Fibroblast of gingiva (primary cell): ENCODE data around the gene SBF1.

Experiments used
- DNase-seq: peaks from one replicate; pipeline ENCODE4 v3.0.0-alpha.2; 2011; ENCODE audit warnings: low read depth

Gene SBF1

DNA sequence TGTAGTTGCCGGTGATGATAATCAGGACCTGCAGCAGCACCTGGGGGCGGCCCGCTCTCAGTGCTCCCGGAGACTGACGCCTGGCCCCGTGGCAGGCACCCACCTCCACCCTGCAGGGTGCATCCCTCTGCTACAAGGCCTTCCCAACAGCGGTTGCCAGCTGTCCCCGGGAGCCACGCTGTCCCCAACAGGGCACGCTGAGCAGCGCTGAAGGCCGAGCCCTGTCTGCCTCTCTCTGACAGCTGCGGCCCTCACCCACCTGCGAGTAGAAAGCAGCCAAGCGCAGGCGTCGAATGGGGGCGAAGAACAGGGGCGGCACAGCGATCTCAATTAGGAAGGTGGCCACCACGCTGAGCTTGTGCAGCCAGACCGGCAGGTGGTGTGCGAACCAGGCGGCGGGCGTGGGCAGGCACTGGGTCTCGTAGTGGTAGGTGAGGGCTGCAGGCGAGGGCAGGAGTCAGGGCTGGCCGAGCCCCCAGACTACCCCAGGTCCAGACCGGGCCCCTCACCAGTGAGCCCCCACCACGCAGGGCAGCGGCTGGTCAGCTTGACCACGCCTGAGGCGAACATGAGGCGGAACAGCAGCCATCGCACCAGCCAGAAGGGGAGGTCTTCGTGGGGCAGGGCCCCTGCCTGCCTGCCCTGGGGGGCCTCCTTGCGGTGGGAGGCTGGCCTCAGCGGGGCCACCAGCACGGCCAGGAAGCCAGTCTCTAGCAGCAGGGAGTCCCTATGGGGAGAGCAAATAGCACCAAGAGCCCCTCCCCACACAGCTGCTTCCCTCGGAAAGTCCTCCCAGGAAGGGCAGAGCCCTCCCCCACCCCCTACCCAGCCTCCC is 31.2 kb upstream of the SBF1 start:
- DNase-seq = no peak

DNA sequence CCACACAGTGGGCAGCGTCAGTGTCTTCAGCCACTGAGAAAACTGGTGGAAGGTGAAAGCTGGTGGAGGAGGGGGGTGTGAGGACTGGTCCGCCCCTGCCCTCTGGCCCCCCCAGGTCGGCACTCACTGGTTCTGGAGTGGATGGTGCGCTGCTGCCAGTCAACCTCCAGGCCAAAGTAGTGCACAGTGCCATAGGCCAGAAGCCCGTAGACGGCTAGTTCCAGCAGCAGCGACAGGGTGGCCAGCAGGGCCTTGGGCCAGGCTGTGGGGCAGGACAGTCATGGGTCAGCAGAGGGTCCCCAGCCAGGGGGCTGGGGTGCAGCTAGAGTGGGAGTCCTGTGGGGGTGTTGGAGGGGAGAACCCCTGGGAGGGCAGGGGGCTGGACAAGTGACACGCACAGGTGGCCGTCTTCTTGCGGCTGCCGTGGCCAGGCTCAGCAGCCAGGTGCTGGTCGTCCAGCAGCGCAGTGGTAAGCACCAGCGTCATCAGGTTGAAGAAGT is 30.5 kb upstream of the SBF1 start:
- DNase-seq = no peak

DNA sequence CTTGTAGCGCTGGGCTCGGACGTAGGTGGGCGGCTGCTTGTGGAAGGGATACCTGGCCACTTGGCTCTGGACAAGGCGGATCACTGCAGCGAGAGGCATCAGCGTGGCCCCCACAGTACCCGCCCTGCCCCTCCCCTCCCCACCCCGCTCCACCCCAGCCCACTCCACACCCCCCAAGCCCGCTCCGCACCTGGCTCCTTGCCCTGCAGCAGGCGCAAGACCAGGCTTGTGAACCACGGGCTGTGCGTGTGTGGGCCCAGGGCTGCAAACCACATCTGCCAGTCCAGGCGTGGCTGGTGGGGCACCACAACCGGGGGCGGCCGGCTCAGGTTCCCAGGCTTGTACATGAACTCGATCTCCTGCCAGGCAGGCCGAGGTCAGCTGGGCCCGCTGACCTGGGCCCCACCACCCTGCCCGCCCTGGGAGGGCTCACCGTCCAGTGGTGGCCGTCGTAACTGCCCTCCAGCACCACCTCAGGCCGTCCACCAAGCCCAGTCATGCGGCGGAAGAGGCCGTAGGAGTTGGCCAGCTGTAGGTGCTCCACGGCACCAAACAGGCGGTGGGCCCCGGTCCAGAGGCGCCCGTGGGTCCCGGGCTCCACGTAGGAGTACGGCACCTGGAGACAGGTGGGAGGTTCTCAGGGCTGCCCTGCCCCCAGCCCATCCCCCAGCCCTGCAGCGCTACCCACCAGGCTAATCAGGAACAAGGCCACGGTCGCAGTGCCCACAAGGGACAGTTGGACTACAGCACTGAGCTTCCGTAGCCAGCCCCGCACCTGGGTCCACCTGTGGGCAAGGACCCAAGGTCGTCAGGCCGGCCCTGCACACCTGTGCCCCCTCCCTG is 29.8 kb upstream of the SBF1 start:
- DNase-seq = no peak

DNA sequence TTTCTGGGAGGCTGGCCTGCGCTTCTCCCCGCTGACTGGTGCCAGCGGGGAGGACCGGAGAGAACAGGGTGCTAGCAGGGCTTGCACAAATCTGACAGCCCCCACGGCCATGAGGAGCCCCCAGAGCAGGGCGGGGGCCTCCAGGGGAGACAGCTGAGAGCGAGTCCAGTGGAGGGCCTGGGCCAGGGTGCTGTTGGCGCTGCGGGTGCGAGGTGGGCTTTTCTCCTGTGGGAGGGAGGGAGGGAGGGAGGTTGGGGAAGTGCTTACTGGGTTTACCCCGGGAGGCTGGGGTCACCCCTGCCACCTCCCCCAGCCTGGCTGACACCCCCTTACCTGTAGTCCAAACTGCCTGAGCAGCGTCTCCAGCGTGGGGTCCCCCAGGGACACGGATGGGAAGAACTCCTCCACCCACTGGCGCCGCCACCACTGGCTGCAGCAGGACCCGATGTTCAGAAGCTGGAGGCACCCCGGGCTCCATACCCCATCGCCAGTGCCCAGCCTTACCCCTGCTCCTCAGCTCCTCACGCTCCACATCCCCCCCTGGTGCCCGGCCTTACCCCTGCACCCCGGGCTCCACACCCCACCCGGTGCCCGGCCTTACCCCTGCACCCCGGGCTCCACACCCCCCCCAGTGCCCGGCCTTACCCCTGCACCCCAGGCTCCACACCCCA is 28.8 kb upstream of the SBF1 start:
- DNase-seq = no peak

DNA sequence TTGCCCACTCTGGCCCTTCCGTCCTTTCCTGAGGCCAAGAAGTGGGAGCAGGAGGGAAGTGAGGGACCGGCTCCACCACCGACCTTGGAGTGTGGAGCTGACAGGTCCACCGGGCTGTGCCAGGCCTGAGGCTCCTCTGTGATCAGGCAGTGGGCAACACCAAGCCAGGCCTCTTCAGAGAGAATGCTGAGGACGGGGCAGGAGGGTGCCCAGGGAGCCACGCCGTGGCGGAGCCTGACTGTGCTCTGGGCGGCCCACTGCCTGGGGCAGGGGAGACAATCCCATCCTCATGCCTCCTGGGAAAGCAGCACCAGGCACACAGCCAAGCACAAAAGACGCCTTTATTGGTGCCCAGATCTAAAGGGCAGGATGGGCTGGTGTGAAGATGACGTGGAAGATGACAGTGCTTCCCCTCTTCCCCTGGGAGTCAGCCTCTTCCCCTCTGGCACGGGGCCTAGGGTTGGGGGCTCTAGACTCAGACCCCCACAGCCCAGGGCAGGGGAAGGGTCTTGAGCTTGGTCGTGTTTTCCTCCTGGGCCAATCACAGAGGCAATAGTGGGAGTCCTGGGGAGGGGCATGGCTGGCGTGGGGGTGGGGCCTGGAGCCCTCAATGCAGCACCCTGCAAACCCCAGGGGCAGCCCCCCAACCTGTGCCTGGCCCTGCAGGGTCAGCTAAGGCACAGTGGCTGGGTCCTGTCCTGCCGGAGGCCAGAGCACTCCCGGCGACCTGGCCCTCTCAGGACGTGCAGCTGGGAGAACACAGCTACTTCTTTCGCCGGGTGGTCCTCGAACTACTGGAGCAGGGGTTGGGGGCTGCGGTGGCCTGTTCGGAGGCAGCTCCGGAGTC is 28.0 kb upstream of the SBF1 start:
- no peak for DNase-seq

DNA sequence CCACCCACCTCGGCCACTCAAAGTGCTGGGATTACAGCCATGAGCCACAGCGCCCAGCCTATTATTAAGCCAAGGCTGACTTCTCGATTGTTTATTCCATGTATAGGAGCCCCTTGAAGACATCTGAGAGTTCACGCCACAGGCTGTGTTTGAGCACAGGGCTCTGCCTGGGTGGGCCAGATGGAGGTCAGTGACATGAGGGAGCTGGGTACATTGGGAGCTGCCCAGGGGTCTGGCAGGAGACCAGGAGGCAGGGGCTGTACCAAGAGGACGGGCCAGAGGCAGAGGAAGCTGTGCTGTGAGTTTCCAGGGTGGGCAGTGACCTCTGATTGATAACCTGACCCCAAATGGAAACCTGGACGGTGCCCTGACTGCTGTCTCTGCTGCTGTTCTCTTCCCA is 27.3 kb upstream of the SBF1 start:
- no peak for DNase-seq

DNA sequence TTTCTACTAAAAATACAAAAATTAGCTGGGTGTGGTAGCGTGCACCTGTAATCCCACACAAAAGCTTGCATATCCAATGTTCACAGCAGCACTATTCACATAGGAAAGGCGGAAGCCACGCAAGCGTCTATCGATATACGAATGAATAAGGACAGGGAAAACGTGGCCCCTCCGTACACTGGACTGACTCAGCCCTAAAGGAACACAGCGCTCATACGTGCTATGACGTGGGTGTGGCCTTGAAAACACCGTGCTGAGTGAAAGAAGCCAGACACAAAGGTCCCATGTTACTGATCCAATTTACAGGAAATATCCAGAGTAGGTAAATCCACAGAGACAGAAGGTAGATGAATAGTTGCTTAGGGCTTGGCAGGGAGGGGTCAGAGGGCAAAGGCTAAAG is 25.6 kb upstream of the SBF1 start:
- DNase-seq = no peak

DNA sequence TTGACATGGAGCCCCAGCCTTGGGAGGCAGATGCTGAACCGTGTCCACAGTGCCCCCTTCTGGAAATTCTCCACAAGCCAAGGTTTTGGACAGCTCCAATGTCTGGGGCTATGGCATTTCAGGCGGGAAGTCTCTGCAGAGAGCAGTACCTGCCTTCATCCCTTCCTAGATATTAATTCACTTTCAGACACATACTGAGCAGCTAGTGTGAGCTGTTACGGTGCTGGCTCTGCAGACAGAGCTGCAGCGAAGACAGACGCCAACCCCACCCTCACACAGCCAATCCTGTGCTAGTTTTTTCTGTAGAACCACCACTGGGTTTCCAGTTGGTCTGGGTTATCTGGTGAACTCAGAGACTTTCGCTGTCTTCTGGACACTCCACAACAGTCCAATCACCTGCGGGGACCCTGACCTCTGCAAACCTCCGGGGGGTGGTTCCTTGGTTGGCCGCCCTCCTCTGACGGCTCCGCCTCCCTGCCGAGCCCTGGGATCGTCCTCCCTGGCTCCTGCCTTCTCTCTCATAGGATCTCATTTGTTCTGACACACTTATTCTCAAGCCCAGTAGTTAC is 23.6 kb upstream of the SBF1 start:
- DNase-seq = peak; percentile 24

DNA sequence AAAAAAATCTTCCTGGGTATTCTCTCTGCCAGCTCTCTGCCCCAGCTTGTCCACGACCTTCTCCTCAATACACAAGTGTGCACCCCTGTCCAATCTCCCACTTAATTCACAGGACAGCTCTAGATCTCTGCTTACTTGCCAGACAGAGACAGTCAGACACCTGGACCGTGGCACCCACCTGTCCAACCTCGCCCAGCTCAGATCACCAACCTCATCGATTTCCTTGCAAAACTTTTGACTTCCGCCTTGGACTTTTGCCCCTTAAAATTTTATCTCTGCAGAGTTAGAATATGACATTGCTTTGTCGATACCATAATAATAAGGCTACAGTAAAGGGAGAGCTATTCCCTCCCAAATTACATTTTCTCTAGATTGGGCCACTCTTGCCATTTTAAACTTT is 22.3 kb upstream of the SBF1 start:
- DNase-seq = no peak

DNA sequence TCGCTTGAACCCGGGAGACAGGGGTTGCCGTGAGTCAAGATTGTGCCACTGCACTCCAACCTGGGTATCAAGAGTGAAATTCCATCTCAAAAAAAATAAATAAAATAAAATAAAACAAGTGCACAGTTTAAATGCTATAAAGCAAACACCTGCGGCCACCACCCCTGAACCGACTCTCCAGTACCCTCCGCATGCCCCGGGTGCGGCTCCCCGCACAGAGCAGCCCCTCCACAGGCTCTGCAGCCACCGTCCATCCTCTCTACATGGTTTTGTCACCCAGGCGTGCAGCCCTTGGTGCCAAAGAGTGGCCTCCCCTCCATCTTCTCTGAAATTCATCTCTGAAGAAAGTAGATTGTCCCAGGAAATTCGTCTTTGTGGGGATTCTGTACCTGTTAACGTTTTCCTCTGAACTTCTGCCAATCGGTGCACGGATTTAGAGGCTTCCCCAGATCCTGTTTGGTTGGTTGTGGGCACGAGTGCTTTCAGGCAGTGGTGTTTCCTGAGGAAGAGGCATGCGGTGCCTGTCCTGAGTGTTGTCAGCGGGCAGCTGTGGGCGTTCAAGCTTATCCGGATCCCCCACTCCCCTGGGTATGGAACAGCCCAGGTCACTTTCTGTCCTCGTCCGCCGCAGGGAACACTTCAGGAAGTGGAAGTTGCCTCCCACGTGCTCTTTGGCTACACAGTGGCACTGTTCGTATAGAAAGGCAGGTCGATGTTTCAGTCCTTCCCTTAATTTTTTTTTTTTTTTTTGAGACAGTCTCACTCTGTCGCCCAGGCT is 15.9 kb upstream of the SBF1 start:
- no peak for DNase-seq

DNA sequence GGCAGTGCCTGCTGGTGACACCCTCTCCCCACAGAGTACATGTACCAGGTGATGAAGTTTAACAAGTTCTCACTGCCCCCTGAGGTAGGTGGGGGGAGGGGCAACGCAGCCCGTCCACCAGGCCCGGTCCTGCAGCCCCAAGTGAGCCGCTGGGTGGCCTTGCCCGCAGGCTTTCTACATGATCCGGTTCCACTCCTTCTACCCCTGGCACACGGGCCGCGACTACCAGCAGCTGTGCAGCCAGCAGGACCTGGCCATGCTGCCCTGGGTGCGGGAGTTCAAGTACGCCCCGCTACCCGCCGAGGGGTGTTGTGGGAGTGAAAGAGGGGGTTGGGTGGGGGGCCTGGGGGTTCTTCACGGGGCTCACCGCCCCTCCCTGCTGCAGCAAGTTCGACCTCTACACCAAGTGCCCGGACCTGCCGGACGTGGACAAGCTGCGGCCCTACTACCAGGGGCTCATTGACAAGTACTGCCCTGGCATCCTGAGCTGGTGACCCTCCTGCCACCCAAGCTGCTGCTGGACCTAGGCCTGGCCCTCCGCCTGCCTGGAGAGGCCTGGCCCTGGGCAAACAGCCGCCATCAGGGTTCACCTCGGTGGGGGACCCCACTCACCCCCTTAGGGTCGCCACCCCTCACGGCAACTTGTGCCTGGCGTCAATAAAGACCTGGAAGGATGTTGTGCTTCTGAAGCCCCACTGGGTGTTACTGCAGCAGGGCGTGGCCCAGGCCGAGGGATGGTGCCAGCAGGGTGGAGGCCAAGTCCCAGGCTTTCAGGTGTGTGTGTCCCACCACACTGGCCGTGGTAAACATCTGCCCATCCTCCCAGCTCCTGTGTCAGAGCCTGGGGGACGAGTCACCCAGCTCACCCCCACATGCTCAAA is 14.8 kb upstream of the SBF1 start:
- DNase-seq = no peak

DNA sequence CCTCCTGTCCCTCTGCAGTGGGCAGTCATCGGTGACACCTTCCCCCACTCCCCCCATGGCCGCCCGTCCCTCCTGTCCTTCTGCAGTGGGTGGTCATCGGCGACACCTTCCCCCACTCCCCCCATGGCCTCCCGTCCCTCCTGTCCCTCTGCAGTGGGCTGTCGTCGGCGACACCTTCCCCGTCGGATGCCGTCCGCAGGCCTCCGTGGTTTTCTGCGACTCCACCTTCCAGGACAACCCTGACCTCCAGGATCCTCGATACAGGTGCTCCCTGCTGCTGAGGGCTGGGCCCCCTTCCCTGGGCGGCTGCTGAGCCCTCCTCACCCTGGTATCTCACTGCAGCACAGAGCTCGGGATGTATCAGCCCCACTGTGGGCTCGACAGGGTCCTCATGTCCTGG is 14.1 kb upstream of the SBF1 start:
- no peak for DNase-seq

DNA sequence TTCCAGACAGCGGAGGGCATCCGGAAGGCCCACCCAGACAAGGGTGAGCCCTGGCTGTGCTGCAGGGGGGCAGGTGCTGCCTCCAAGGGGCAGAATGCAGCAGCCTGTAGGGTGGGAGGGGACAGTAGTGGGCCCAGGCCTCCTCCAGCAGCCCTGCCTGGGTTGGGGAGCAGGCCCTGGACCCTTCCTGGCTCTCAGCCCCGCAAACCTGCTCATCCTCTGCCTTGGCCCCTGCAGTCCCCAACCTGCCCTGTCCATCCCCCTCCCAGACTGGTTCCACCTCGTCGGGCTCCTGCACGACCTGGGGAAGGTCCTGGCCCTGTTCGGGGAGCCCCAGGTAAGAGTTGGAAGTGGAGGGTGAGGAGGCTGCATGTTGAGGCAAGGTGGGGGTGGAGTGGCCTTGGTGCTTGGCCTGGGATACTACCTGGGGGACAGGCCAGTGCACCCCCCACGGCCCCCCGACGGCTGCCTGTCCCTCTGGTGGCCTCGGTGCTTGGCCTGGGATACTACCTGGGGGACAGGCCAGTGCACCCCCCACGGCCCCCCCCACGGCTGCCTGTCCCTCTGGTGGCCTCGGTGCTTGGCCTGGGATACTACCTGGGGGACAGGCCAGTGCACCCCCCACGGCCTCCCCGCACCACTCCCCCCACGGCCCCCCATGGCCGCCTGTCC is 13.3 kb upstream of the SBF1 start:
- DNase-seq = no peak

DNA sequence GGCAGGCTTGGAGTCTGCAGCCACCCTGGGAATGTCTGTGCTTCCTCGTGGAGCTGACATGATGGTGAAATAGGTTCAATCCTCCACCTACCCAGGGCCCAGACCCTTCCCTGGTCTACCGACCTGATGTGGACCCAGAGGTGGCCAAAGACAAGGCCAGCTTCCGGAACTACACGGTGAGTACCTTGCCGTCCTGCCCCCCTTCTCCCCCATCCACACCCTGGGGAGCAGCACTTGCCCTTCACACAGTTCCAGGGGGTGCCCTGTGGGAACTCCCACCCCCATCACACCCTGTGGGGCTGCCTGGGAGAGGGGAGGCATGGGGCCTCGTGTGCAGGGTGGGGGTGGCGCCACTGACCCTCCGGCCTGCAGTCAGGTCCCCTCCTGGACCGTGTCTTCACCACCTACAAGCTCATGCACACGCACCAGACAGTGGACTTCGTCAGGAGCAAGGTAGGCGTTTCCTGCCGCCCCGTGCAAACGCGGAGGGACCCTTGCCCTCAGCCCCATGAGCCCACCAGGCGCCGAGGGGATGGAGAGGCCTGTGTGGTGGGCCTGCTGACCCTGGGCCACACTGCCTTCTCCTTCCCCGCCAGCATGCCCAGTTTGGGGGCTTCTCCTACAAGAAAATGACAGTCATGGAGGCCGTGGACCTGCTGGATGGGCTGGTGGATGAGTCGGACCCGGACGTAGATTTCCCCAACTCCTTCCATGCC is 12.6 kb upstream of the SBF1 start:
- DNase-seq = no peak

DNA sequence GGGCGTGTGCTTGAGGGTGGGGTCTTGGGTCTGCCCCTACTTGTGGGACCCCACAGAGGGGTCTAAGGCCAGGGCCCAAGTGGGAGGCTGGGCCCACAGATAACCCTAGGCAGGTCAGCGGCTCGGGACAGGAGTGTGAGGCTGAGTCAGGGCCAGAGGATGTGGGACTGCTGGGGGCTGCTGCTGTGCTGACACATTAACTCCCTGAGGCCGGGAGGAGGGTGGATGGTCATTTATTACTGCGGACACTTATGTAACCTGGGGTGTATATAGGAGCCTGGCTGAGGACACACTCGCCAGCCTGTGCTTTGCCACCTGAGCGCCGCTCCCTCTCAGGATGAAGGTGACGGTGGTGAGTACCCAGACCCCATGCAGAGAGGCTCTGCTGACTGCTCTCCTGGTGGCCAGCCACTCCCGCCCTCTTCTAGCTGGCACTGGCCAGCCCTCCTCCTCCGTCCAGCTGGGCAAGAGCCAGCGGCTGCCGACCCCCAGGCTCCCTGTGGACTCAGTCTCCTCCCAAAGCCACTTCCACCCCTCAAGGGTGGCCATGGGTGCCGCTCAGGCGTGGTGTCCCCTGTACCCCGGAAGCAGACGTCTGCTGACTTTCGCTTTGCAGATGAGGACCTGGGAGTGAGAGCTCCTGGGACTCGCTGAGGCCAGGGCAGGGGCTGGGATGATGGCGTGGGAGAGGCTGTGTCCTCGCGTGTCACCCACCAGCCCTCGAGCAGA is 11.9 kb upstream of the SBF1 start, which contains the start of gene MIOX:
MIOX (plus strand) TSS at position 299 of the 729 bp plus-strand sequence; CDS start at position 338, 39 bp downstream.
- no peak for DNase-seq

DNA sequence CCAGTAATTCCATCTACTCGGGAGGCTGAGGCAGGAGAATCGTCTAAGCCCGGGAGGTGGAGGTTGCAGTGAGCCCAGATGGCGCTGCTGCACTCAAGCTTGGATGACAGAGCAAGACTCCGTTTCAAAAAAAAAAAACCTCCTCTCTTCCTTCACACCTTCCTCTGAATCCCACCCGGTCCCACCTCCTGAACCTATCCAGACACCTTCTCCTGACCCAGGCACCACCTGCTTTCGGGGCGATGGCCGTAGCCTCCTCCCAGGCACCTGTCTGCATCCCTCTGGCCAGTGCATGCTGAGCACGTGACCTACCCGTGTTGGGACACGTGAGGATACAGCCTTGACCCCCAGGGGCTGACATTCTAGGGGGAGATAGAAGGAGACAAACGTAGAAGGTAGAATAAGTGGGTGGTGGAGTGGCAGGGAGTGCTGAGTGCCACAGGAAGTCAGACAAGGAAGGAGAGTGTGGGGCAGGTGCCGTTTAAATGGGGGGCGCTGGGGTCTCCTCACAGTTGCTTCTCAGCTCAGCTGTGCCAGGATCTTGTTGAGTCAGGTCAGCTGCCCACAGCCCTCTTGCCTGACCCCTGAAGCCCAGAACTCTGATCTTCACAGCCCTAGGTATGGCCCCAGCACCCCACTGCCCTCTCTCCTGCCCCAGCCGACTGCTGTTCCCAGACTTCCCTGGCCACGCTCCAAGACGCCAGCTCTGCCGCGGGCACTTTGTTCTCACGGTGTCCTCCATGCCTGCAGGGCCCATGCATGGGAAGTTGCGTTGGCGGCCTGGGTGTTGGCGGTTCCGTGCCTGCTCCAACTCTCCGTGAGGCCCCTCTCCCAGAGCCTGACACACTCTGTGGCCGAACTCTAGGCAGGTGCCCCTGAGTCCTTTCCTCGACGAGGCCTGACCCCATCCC is 10.6 kb upstream of the SBF1 start:
- no peak for DNase-seq
